ENCODE data around the gene SHISA6.
A peak's percentile ranks its signal among the peaks of the same experiment; 100 is the strongest.

Gene SHISA6

DNA sequence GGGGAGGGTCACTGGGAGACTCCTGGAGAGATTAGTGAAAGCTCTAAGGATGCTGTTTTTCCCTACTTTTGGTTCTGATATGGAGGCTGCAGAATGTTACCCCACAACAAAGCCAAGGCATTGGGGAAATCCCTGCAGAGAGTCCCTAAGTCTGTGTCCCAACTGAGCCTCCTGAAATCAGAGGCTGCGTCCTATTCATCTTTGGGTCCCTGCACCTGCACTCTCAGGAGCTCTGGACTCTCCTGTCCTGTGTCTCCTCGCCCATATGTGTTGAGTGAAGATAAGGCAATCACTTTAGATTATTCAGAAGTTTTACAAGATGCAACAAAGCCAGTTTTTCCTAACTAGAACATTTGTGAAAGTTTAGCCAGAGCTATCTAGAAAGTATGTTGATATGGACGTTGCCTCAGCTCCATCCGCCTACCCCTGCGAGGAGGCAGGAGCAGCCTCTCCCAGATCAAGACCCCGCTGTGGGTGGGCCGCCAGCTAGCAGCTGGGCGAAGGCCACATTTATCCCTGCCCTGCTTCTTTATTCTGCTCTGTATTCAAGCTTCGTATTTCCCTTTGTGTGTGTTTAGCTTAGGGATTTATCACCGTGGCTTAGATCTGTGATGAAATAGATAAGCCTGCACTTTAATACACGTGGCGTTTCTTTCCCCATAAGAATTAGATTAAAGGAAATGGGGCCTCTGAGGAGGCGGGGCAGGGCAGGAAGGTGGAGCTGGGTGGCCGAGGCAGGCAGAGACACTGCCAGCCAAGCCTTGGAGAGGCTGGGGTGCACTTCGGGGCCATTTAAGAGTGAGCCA is 37.4 kb downstream of the SHISA6 start:
- Mint-ChIP-seq H3K9me3 (peaks cover 7 to 9% of the 10 kb centered on the region in 2 donors), H3K36me3 (no peaks in the 10 kb centered on the region), H3K4me3 (no peak overlapping the region), H3K27ac (no peak overlapping the region), H3K4me1 (no peaks in the 10 kb centered on the region), H3K27me3 (no peaks in the 10 kb centered on the region)
- ATAC-seq (replicated peaks) (no peak), DNase-seq (no peak)

DNA sequence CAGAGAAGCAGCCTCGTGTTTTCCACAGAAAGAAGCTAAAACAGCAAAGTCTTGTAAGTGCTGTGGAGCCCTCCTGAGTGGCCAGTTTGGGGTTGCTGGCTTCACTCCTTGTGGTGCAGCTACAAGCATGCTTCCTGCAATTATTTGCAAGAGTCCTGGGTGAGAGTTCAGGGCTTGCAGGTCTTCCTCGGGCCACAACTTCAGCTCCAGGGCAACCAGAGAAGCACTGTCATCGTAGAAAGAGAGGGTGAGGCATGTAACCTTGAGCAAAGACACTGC is 37.9 kb downstream of the SHISA6 start:
- Mint-ChIP-seq H3K27ac (no peak overlapping the region), H3K4me1 (no peaks in the 10 kb centered on the region), H3K27me3 (no peaks in the 10 kb centered on the region), H3K36me3 (no peaks in the 10 kb centered on the region), H3K9me3 (peaks cover 7 to 9% of the 10 kb centered on the region in 2 donors), H3K4me3 (no peak overlapping the region)
- ATAC-seq (replicated peaks) (no peak), DNase-seq (no peak)

DNA sequence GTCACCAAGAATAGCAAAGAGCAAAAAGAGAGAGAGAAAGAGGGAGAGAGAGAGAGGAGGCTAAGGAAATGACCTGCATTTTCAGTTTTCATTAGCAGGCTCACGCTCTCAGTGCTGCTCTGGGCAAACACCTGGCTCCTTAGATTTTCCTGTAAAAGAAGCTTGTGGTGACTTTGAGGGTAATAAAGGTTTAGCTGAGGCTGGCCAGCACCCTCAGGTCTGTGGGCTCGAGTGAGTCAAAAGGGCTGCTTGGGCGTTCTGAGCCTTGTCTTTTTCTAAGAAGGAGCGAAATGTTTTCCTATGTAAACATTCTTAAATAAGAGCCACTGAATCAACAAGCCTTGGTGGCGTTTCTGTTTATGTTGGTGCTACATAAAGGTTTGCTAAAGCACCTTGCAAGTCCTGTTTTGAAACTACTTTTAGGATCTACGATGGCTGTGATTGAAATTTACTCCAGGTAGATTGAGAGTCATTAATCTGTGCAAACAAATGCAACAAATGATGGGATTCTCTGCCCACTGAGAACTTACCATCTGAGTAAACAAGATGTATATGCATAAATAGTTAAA is 38.8 kb downstream of the SHISA6 start:
- Mint-ChIP-seq H3K4me1 (no peaks in the 10 kb centered on the region), H3K27me3 (no peaks in the 10 kb centered on the region), H3K36me3 (no peaks in the 10 kb centered on the region), H3K27ac (no peak overlapping the region), H3K9me3 (peaks cover 14 to 16% of the 10 kb centered on the region in 2 donors), H3K4me3 (no peak overlapping the region)
- ATAC-seq (replicated peaks) = no peak
- no peak for DNase-seq

DNA sequence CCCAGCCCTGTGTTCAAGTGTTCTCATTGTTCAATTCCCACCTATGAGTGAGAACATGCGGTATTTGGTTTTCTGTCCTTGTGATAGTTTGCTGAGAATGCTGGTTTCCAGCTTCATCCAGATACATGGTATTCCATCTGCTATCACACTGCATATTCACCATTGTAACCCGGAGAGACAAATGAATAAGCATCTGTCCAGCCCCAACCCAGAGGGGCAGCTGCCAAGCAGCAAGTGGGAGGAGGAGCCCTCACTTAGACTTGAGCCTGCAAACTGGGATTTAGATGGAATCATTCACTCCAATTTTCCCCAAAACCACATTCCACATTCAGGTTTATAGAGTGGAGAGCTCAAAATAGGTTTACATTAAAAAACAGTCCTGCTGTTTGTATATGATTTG is 41.6 kb downstream of the SHISA6 start:
- Mint-ChIP-seq H3K4me3 (no peak overlapping the region), H3K9me3 (peaks cover 14 to 17% of the 10 kb centered on the region in 2 donors), H3K4me1 (no peaks in the 10 kb centered on the region), H3K27me3 (no peaks in the 10 kb centered on the region), H3K36me3 (no peaks in the 10 kb centered on the region), H3K27ac (no peak overlapping the region)
- no peak for ATAC-seq (replicated peaks)
- DNase-seq = no peak

DNA sequence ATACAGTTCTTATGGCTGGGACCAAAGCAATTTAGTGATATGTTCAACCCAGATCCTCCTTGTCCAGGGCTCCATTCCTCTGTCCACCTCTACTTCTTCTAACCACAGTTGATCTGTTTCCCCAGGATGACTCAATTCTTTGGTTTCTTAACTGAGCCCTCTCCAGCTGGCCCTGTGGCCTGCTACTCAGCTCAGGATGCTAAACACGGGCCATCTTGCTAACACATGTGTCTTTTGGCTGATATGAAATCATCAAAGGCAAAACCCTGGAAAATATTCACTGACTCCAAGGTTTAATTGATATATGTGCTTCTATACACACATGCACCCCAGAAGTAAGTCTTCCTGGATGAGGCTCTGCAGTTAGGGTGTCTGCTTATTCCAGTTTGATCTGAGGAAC is 43.8 kb downstream of the SHISA6 start:
- peaks cover 14 to 17% of the 10 kb centered on the region in 2 donors for H3K9me3 Mint-ChIP-seq
- no peaks in the 10 kb centered on the region for H3K36me3 Mint-ChIP-seq
- no peak for ATAC-seq (replicated peaks)
- H3K4me3 Mint-ChIP-seq = no peak overlapping the region
- no peak for DNase-seq
- no peaks in the 10 kb centered on the region for H3K27me3 Mint-ChIP-seq
- no peaks in the 10 kb centered on the region for H3K4me1 Mint-ChIP-seq
- no peak overlapping the region for H3K27ac Mint-ChIP-seq

DNA sequence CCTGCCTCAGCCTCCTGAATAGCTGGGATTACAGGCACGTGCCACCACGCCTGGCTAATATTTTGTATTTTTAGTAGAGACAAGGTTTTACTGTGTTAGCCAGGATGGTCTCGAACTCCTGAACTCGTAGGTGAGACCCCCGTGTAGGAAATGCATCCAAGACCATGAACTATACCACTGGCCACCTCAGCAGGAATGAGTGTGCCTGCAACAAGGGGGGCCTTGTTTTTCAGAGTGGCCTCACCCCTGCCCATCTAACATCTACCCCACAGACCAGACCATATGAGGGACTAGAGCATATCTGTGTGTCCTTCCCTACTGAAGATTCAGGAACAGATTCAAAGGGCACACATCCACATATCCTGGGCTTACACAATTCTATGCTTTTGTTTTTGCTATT is 44.9 kb downstream of the SHISA6 start:
- no peaks in the 10 kb centered on the region for H3K36me3 Mint-ChIP-seq
- H3K27me3 Mint-ChIP-seq = no peaks in the 10 kb centered on the region
- DNase-seq = no peak

DNA sequence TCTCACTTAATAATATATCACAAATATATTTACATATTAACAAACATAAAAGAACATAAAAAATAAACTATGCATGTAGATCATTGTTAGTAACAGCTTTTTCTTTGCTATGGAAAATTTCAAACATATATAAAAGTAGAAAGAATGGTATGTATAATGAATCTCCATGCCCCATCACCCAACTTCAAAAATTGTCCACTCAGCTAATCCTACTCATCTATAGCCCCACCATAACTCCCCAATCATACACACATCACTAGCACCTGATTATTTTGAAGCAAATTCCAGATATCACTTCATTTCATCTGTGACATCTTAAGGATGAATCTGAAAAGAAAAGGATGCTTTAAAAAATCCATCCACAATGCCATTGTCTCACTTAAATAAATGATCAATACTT is 46.8 kb downstream of the SHISA6 start:
- H3K27me3 Mint-ChIP-seq = no peaks in the 10 kb centered on the region

More for the DNA sequence above, 44.9 kb downstream of the SHISA6 start:
- Mint-ChIP-seq H3K9me3 (peaks cover 10 to 13% of the 10 kb centered on the region in 2 donors), H3K4me1 (no peaks in the 10 kb centered on the region), H3K27ac (no peak overlapping the region), H3K4me3 (no peak overlapping the region)
- ATAC-seq (replicated peaks) = no peak

DNA sequence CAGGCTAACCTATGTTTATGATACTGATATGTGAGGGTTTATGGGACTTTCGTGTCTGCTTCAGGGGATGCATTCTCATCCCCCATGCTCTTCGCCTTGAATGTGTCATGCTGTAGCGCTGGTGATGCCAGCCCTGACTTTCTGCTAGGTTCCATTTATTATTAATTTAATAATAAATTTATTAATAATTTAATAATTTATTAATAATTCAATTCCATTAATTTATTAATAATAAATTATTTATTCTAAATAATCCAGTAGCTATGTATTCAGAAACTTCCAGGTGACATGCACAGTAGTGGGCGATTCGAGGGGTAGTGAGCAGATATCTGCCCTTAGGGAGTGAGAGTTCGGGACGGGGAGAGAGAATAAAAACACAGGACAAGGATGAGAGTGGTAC is 49.8 kb downstream of the SHISA6 start:
- H3K27me3 Mint-ChIP-seq = no peaks in the 10 kb centered on the region
- no peaks in the 10 kb centered on the region for H3K4me1 Mint-ChIP-seq
- H3K9me3 Mint-ChIP-seq = no peaks in the 10 kb centered on the region
- no peak overlapping the region for H3K27ac Mint-ChIP-seq
- DNase-seq = no peak
- no peak overlapping the region for H3K4me3 Mint-ChIP-seq
- no peaks in the 10 kb centered on the region for H3K36me3 Mint-ChIP-seq
- ATAC-seq (replicated peaks) = no peak

More for the DNA sequence above, 46.8 kb downstream of the SHISA6 start:
- no peak for ATAC-seq (replicated peaks)
- Mint-ChIP-seq H3K27ac (no peak overlapping the region), H3K36me3 (no peaks in the 10 kb centered on the region), H3K4me3 (no peak overlapping the region), H3K4me1 (no peaks in the 10 kb centered on the region), H3K9me3 (peaks cover 5 to 9% of the 10 kb centered on the region in 2 donors)
- no peak for DNase-seq

DNA sequence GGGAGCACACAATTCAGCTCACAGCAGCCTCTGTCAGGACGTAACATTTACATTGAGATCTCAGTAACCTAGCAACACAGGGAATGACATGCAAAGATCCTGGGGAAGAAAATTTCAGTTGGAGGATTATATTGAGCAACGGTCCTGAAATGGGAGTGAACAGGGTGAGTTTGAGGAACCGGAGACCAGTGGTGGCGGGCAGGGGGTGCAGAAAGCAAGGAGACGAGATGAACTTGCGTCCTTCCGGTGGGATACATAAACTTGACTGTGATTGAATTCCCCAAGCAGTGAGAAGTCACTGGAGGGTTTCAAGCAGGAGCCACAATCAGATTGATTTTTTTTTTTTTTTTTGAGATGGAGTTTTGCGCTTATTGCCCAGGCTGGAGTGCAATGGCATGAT is 51.5 kb downstream of the SHISA6 start:
- Mint-ChIP-seq H3K27ac (no peak overlapping the region), H3K4me3 (no peak overlapping the region), H3K4me1 (no peaks in the 10 kb centered on the region), H3K27me3 (no peaks in the 10 kb centered on the region), H3K36me3 (no peaks in the 10 kb centered on the region), H3K9me3 (peaks cover 0 to 1% of the 10 kb centered on the region in 2 donors)
- DNase-seq (no peak), ATAC-seq (replicated peaks) (no peak)

DNA sequence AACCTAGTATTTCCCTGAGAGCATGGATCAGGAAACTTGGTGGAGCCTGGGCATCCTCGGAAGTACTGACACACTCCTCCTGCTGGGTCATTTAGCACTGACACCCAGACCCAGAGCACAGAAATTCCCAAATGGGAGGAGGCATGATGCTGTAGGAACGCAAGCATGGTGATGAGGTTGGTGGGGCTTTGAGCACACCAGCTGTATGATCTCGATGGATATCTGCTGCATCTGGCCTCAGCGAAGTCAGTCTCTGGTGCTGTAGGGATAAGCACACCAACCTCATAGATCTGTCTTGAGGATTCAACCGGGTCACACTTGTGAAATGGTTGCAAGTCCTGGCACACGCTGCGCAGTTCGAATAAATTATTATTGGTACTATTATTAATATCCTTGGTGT is 52.5 kb downstream of the SHISA6 start:
- Mint-ChIP-seq H3K9me3 (peaks cover 0 to 1% of the 10 kb centered on the region in 2 donors), H3K36me3 (no peaks in the 10 kb centered on the region), H3K4me1 (no peaks in the 10 kb centered on the region), H3K27me3 (no peaks in the 10 kb centered on the region), H3K4me3 (no peak overlapping the region), H3K27ac (no peak overlapping the region)
- no peak for ATAC-seq (replicated peaks)
- DNase-seq = no peak

DNA sequence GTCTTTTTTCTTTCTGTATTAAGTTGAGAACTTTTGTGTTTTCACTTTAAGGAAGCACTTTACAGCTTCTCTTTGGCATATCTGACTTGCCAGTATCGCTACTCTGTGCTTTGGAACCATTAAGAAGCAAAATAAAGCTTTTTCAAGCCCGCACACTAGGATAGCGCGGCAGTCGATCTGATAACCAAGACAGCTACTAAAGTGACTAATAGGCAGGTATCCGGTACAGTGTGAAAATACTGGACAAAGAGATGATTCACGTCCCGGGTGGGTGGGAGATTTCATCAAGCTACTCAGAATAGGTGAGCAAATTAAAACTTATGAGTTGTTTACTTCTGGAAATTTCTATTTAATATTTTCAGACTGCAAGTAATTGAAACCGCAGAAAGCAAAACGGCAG is 53.8 kb downstream of the SHISA6 start:
- DNase-seq (no peak), ATAC-seq (replicated peaks) (no peak)
- Mint-ChIP-seq H3K9me3 (peaks cover 0 to 1% of the 10 kb centered on the region in 2 donors), H3K4me1 (no peaks in the 10 kb centered on the region), H3K36me3 (no peaks in the 10 kb centered on the region), H3K27me3 (no peaks in the 10 kb centered on the region), H3K4me3 (no peak overlapping the region), H3K27ac (no peak overlapping the region)

DNA sequence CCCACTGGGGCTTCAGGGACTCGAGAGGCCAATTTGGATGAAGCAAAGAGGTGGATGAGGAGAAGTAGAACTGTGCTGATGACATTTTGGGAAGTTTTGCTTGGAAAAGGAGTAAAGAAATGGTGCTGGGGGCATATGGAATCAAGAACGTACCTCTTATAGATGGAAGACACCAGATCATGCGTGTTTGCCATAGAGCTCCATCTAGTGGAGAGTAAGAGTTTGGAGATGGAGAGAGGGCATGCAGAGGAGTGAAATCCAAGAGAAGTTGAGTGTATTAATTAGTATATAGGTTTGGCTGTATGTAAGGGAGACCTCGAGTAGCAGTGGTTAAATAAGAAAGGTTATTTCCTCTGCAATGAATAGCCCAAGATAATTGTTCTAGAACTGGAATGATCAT is 56.0 kb downstream of the SHISA6 start:
- ATAC-seq (replicated peaks) (peak in 1 of 2 donors; percentile 33), DNase-seq (no peak)

DNA sequence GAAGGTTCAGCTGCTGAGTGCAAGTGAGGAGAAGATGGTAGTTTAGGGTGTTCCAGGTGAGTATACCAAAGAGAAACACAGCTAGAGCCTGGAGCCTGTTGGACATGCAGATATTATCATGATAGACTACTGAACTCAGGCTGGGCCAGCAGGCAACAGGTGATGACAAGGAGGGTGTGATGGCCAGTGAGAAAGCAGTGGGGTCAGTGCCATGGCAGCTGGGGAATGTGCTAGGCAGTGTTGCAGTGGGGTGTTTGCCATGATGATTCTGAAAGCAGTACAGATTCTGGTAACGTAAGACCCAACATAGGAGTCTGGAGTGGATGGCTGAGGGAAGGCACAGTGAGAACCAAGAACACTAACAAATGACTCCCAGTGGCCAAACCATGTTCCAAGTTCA is 57.4 kb downstream of the SHISA6 start:
- no peaks in the 10 kb centered on the region for H3K27me3 Mint-ChIP-seq
- H3K4me3 Mint-ChIP-seq = no peak overlapping the region
- H3K36me3 Mint-ChIP-seq = no peaks in the 10 kb centered on the region
- no peaks in the 10 kb centered on the region for H3K4me1 Mint-ChIP-seq
- DNase-seq (no peak), ATAC-seq (replicated peaks) (no peak)
- no peak overlapping the region for H3K27ac Mint-ChIP-seq
- peaks cover 0 to 1% of the 10 kb centered on the region in 2 donors for H3K9me3 Mint-ChIP-seq

More for the DNA sequence above, 56.0 kb downstream of the SHISA6 start:
- Mint-ChIP-seq H3K4me3 (no peak overlapping the region), H3K9me3 (peaks cover 0 to 1% of the 10 kb centered on the region in 2 donors), H3K27ac (no peak overlapping the region), H3K4me1 (no peaks in the 10 kb centered on the region), H3K27me3 (no peaks in the 10 kb centered on the region), H3K36me3 (no peaks in the 10 kb centered on the region)

DNA sequence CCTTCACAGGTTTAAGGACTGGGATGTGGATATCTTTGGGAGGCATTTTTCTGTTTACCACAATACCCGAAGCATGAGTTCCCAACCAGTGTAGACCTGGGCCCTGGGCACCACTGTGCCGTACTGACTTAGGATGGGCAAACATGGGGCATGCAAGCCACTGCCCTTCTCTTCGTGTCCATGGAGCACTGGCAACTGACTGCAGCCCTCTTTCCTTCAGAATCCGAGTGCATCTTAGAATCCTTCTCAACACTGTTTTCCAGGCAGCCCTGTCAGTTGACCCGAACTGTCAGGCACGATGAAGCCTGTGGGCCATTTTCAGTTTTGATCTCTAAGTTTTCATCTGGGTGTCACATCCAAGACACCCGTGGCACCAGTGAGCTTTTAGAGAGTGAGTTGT is 59.2 kb downstream of the SHISA6 start:
- H3K36me3 Mint-ChIP-seq = no peaks in the 10 kb centered on the region
- H3K4me3 Mint-ChIP-seq = no peak overlapping the region
- H3K9me3 Mint-ChIP-seq = peaks cover 0 to 1% of the 10 kb centered on the region in 2 donors
- ATAC-seq (replicated peaks) (no peak), DNase-seq (no peak)
- H3K4me1 Mint-ChIP-seq = no peaks in the 10 kb centered on the region
- no peak overlapping the region for H3K27ac Mint-ChIP-seq
- no peaks in the 10 kb centered on the region for H3K27me3 Mint-ChIP-seq

DNA sequence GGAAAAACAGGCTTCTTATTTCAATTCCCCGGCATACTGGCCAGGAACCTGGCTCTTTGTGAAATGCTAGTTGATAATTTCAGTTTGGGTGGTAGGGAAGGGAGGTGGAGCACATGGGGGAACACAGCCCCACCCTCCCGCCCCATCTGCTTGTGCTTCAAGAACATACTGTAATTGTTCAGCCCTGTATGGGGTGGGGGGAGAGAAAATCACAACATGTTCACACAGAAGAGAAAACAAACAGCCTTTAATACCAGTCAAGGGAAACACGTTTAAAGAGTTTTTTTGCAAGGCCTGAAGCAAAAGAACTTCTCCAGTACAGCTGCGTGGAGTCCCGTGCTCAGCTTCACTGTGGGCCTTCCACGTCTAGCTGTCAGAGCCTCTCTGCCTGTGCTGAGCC is 59.7 kb downstream of the SHISA6 start:
- Mint-ChIP-seq H3K27me3 (no peaks in the 10 kb centered on the region), H3K9me3 (peaks cover 0 to 1% of the 10 kb centered on the region in 2 donors), H3K36me3 (no peaks in the 10 kb centered on the region), H3K4me1 (no peaks in the 10 kb centered on the region), H3K27ac (no peak overlapping the region), H3K4me3 (no peak overlapping the region)
- DNase-seq = no peak
- no peak for ATAC-seq (replicated peaks)
